C4-2B (cell line): ENCODE measurements around the gene RAB18.

Source experiments
- CTCF ChIP-seq: fragments of 450-650 bp; conservative IDR thresholded peaks from 2 replicates; pipeline ENCODE4 v1.5.1; 2017; ENCODE audit warnings: mild to moderate bottlenecking
- ZFX ChIP-seq: fragments of 450-650 bp; IDR thresholded peaks from 2 replicates; pipeline ENCODE4 v1.6.1; 2017

- TF ChIP-seq CTCF (peak; percentile 88), ZFX (no peak)
These were observed 54.5 kb downstream of the RAB18 start for GRCh38 chr10:27558612-27559020.
